Natural killer cell (primary cell): Measurements from ENCODE around the gene RICTOR. TPM values are rescaled to one million over a fixed set of nuclear protein-coding genes. Genes with fewer than 3 reads are reported as not detected.

ENCODE experiments used
- ATAC-seq, 3 donors: fragments of 150-1000 bp in 2 of 3; fragments of 200-7000 bp in 1 of 3; cut with Tn5 transposase; 1 replicate in 1 of 3; 2 replicates in 2 of 3; pipeline ENCODE4 v1.10.0; 2021; ENCODE audit warnings: mild to moderate bottlenecking in 2 of 3, moderate library complexity in 2 of 3
- DNase-seq, 2 donors: peaks; one replicate each; pipeline versions ENCODE4 v3.0.0 to v3.0.0-alpha.2; 2013 to 2021; ENCODE audit warnings: mixed read lengths in 1 of 2
- H3K27ac ChIP-seq: one replicate; pipeline ENCODE4 v1.5.1; 2013; ENCODE audit warnings: mild to moderate bottlenecking, low read length
- H3K27me3 ChIP-seq: one replicate; pipeline ENCODE4 v1.6.1; 2013; ENCODE audit warnings: low read length; ENCODE audit not compliant: control insufficient read depth, insufficient read depth
- H3K36me3 ChIP-seq: one replicate; pipeline ENCODE4 v1.6.1; 2013; ENCODE audit warnings: low read length; ENCODE audit not compliant: control insufficient read depth, insufficient read depth
- H3K4me1 ChIP-seq: one replicate; pipeline ENCODE4 v1.6.1; 2013; ENCODE audit warnings: low read length; ENCODE audit not compliant: control insufficient read depth, insufficient read depth
- H3K4me3 ChIP-seq: one replicate; pipeline ENCODE4 v1.5.1; 2013; ENCODE audit warnings: low read length
- H3K9me3 ChIP-seq: one replicate; pipeline ENCODE4 v1.6.1; 2013; ENCODE audit warnings: low read length; ENCODE audit not compliant: control insufficient read depth, insufficient read depth
- H3K27ac Mint-ChIP-seq, 2 donors: one replicate each; pipeline ENCODE4 v1.8.0; 2022; ENCODE audit warnings: mild to moderate bottlenecking in 2 of 2, mixed read lengths in 2 of 2, moderate library complexity in 1 of 2
- H3K27me3 Mint-ChIP-seq, 2 donors: one replicate each; pipeline ENCODE4 v1.8.0; 2022; ENCODE audit warnings: low read depth in 2 of 2, mixed read lengths in 2 of 2
- H3K36me3 Mint-ChIP-seq: one replicate; pipeline ENCODE4 v1.8.0; 2022; ENCODE audit warnings: mixed read lengths
- H3K4me1 Mint-ChIP-seq, 2 donors: one replicate each; pipeline ENCODE4 v1.8.0; 2022; ENCODE audit warnings: mixed read lengths in 2 of 2
- H3K4me3 Mint-ChIP-seq: one replicate; pipeline ENCODE4 v1.8.0; 2022; ENCODE audit warnings: mild to moderate bottlenecking, moderate library complexity, mixed read lengths
- H3K9me3 Mint-ChIP-seq, 2 donors: one replicate each; pipeline ENCODE4 v1.8.0; 2022; ENCODE audit warnings: mixed read lengths in 2 of 2
- CTCF ChIP-seq: fragments of 200-600 bp; IDR thresholded peaks from one replicate; pipeline ENCODE4 v1.8.0; 2022; ENCODE audit warnings: antibody characterized with exemption
- WGBS: methylation state at CpG from one replicate; pipeline ENCODE4 v1.1.7; 2013; ENCODE audit warnings: missing lambda C conversion rate; ENCODE audit not compliant: insufficient coverage; 5-methylcytosine and 5-hydroxymethylcytosine counted together
- intact Hi-C: fragments of 100-400 bp; cut with micrococcal nuclease; formaldehyde crosslinking; loops from one replicate; pipeline ENCODE4 v1.14.2; 2022
- total RNA-seq, 4 donors: library from RNA; stranded (reverse); fragments of 120-200 nt in 1 of 4; gene quantifications; one replicate each; pipeline versions ENCODE4 v1.2.3 to v1.2.4, GENCODE V29; 2013 to 2022

The RICTOR gene
- total RNA-seq, 3 donors from 2014 or later (not counting 1 experiment from before 2014, with no cell fraction given): 103 to 105 (median 103) TPM

- H3K4me3 Mint-ChIP-seq: no peak overlapping the region
- WGBS: 95% methylated on average over 3 of the region's 4 CpGs
- H3K4me1 ChIP-seq: peaks cover 12% of the 10 kb centered on the region
- H3K36me3 Mint-ChIP-seq: peaks cover 7% of the 10 kb centered on the region
- no peak for TF ChIP-seq CTCF
- H3K36me3 ChIP-seq: peaks cover 33% of the 10 kb centered on the region
- DNase-seq: no peak
- no peaks in the 10 kb centered on the region for H3K9me3 Mint-ChIP-seq
- no peak overlapping the region for H3K4me3 ChIP-seq
- no peak overlapping the region for H3K27ac ChIP-seq
- intact Hi-C loops: no loop called here
- H3K27me3 Mint-ChIP-seq: no peaks in the 10 kb centered on the region
- H3K27me3 ChIP-seq: no peaks in the 10 kb centered on the region
- peak overlapping the region; percentile 50 to 71 for H3K27ac Mint-ChIP-seq
- ATAC-seq: no peak
- H3K4me1 Mint-ChIP-seq: peaks cover 71 to 81% of the 10 kb centered on the region in 2 donors
- H3K9me3 ChIP-seq: no peaks in the 10 kb centered on the region
Measured at GRCh38 chr5:39019254-39019653, 54.9 kb downstream of the RICTOR start.

GRCh38 chr5:39017504-39017903 lies 56.7 kb downstream of the RICTOR start:
- Mint-ChIP-seq H3K36me3 (peaks cover 7% of the 10 kb centered on the region), H3K4me1 (peaks cover 61 to 68% of the 10 kb centered on the region in 2 donors), H3K4me3 (no peak overlapping the region), H3K9me3 (no peaks in the 10 kb centered on the region), H3K27me3 (no peaks in the 10 kb centered on the region), H3K27ac (peak overlapping the region in 1 of 2 donors; percentile 69)
- Histone ChIP-seq H3K36me3 (peaks cover 41% of the 10 kb centered on the region), H3K4me1 (peaks cover 6% of the 10 kb centered on the region), H3K4me3 (no peak overlapping the region), H3K27me3 (no peaks in the 10 kb centered on the region), H3K9me3 (no peaks in the 10 kb centered on the region), H3K27ac (no peak overlapping the region)
- no peak for DNase-seq
- no peak for ATAC-seq
- intact Hi-C loops: no loop called here
- 100% methylated on average over 1 of the region's 2 CpGs for WGBS
- no peak for TF ChIP-seq CTCF

GRCh38 chr5:39016587-39017275 lies 57.5 kb downstream of the RICTOR start:
- H3K36me3 ChIP-seq: peaks cover 45% of the 10 kb centered on the region
- 100% methylated on average over 1 of the region's 1 CpG for WGBS
- no peaks in the 10 kb centered on the region for H3K27me3 ChIP-seq
- ATAC-seq: peak in 2 of 3 donors; percentile 38 to 45
- Mint-ChIP-seq H3K4me1 (peaks cover 59 to 67% of the 10 kb centered on the region in 2 donors), H3K4me3 (peak overlapping the region; percentile 29), H3K27me3 (no peaks in the 10 kb centered on the region), H3K27ac (peak overlapping the region; percentile 67 to 69), H3K9me3 (peaks cover 2 to 3% of the 10 kb centered on the region in 2 donors), H3K36me3 (peaks cover 15% of the 10 kb centered on the region)
- no peak overlapping the region for H3K27ac ChIP-seq
- H3K4me3 ChIP-seq: no peak overlapping the region
- no peaks in the 10 kb centered on the region for H3K9me3 ChIP-seq
- intact Hi-C loops: no loop called here
- DNase-seq: no peak
- peaks cover 3% of the 10 kb centered on the region for H3K4me1 ChIP-seq
- no peak for TF ChIP-seq CTCF
